GM12872 (cell line): Measurements from ENCODE around the gene SEPTIN6.

Source experiments
- CTCF ChIP-seq: IDR thresholded peaks from 3 replicates; pipeline ENCODE4 v1.5.1; 2011; ENCODE audit warnings: low read depth, mild to moderate bottlenecking, low read length, moderate library complexity; ENCODE audit not compliant: insufficient read depth

SEPTIN6 gene

GRCh38 chrX:119726900-119727555, 34.1 kb upstream of the SEPTIN6 start:
- no peak for TF ChIP-seq CTCF

- no peak for TF ChIP-seq CTCF
Observed at GRCh38 chrX:119721926-119722325, 29.0 kb upstream of the SEPTIN6 start.

GRCh38 chrX:119721487-119721886, 28.5 kb upstream of the SEPTIN6 start:
- TF ChIP-seq CTCF = no peak

- no peak for TF ChIP-seq CTCF
Observed at GRCh38 chrX:119709630-119710029, 16.7 kb upstream of the SEPTIN6 start.

- TF ChIP-seq CTCF = no peak
Observed at GRCh38 chrX:119708936-119709335, 16.0 kb upstream of the SEPTIN6 start.

GRCh38 chrX:119706616-119707015, 13.6 kb upstream of the SEPTIN6 start:
- no peak for TF ChIP-seq CTCF

GRCh38 chrX:119698845-119699244, 5.9 kb upstream of the SEPTIN6 start:
- peak; percentile 59 for TF ChIP-seq CTCF
